Naive thymus-derived CD4-positive, alpha-beta T cell (primary cell): ENCODE data around the gene BAD. TPM values are rescaled to one million over a fixed set of nuclear protein-coding genes. Genes with fewer than 3 reads are reported as not detected.

Experiments
- ATAC-seq: fragments of 150-1000 bp; cut with Tn5 transposase; 2 replicates; pipeline ENCODE4 v1.10.0; 2021; ENCODE audit warnings: mild to moderate bottlenecking, moderate library complexity
- CTCF ChIA-PET: fragments of 350-600 bp; sonication (Branson Sonifier 250); formaldehyde crosslinking; loops from one replicate; lab custom pipeline; 2021; ENCODE audit warnings: antibody characterized with exemption; lab: Charles Lee
- POLR2A ChIA-PET: fragments of 350-600 bp; sonication (Branson Sonifier 250); formaldehyde crosslinking; loops from one replicate; lab custom pipeline; 2021; ENCODE audit warnings: antibody characterized with exemption, inconsistent platforms; lab: Charles Lee
- DNase-seq, 9 donors: peaks; one replicate each; pipeline versions ENCODE4 v3.0.0 to v3.0.0-alpha.2; 2020 to 2022; ENCODE audit warnings: mixed read lengths in 1 of 9
- H3K27ac ChIP-seq: one replicate; pipeline ENCODE4 v1.7.0; 2013; ENCODE audit warnings: mild to moderate bottlenecking, low read depth, low read length, moderate library complexity
- H3K27me3 ChIP-seq, 2 donors: one replicate each; pipeline ENCODE4 v1.7.0; 2013; ENCODE audit warnings: low read length in 2 of 2, mild to moderate bottlenecking in 2 of 2, moderate library complexity in 2 of 2; ENCODE audit not compliant: control insufficient read depth in 2 of 2, insufficient read depth in 2 of 2
- H3K36me3 ChIP-seq, 3 experiments: 1 replicate in 2 of 3; 2 replicates in 1 of 3; pipeline ENCODE4 v1.7.0; 2013; ENCODE audit warnings: low read length in 3 of 3, mild to moderate bottlenecking in 3 of 3, moderate library complexity in 1 of 3; ENCODE audit not compliant: insufficient read depth in 3 of 3, control insufficient read depth in 2 of 3
- H3K4me1 ChIP-seq, 2 donors: one replicate each; pipeline ENCODE4 v1.7.0; 2013; ENCODE audit warnings: low read length in 2 of 2, mild to moderate bottlenecking in 2 of 2, moderate library complexity in 1 of 2; ENCODE audit not compliant: control insufficient read depth in 2 of 2, insufficient read depth in 2 of 2
- H3K4me3 ChIP-seq: 2 replicates; pipeline ENCODE4 v1.7.0; 2013; ENCODE audit warnings: mild to moderate bottlenecking, low read length
- H3K9me3 ChIP-seq, 3 experiments: 1 replicate in 2 of 3; 2 replicates in 1 of 3; pipeline ENCODE4 v1.7.0; 2013; ENCODE audit warnings: low read length in 3 of 3; ENCODE audit not compliant: control insufficient read depth in 2 of 3
- H3K27ac Mint-ChIP-seq, 9 donors: one replicate each; pipeline ENCODE4 v1.8.0; 2020 to 2022; ENCODE audit warnings: mixed read lengths in 9 of 9, mild to moderate bottlenecking in 8 of 9, moderate library complexity in 5 of 9, inconsistent platforms in 2 of 9
- H3K27me3 Mint-ChIP-seq, 5 donors: one replicate each; pipeline ENCODE4 v1.8.0; 2021 to 2022; ENCODE audit warnings: mixed read lengths in 5 of 5, mild to moderate bottlenecking in 1 of 5
- H3K36me3 Mint-ChIP-seq, 5 donors: one replicate each; pipeline ENCODE4 v1.8.0; 2020 to 2022; ENCODE audit warnings: mixed read lengths in 5 of 5, mild to moderate bottlenecking in 3 of 5, inconsistent platforms in 1 of 5
- H3K4me1 Mint-ChIP-seq, 7 donors: one replicate each; pipeline ENCODE4 v1.8.0; 2020 to 2022; ENCODE audit warnings: mixed read lengths in 7 of 7, mild to moderate bottlenecking in 3 of 7, inconsistent platforms in 1 of 7
- H3K4me3 Mint-ChIP-seq, 10 donors: one replicate each; pipeline ENCODE4 v1.8.0; 2020 to 2022; ENCODE audit warnings: mild to moderate bottlenecking in 10 of 10, mixed read lengths in 10 of 10, moderate library complexity in 6 of 10, inconsistent platforms in 2 of 10
- H3K9me3 Mint-ChIP-seq, 11 donors: one replicate each; pipeline ENCODE4 v1.8.0; 2020 to 2022; ENCODE audit warnings: mixed read lengths in 11 of 11, mild to moderate bottlenecking in 4 of 11, inconsistent platforms in 1 of 11, moderate library complexity in 1 of 11
- intact Hi-C, 2 donors: fragments of 100-400 bp; cut with micrococcal nuclease; formaldehyde crosslinking; loops; one replicate each; pipeline ENCODE4 v1.15.1; 2023
- polyA plus RNA-seq, 2 donors: library from polyadenylated mRNA; unstranded; fragments of 300-500 nt; fragmentation: Illumina TruSeq; gene quantifications; one replicate each; pipeline ENCODE4 v1.2.3, GENCODE V29; 2021
- total RNA-seq, 6 experiments: library from RNA in 5 of 6; stranded (reverse) in 5 of 6; gene quantifications; 1 replicate in 5 of 6; 2 replicates in 1 of 6; pipeline ENCODE4 v1.2.3 and lab custom pipeline; 2021 to 2026

BAD gene
- total and polyA plus RNA-seq, 7 experiments from 2014 or later = 17.5 to 41.1 (median 25.9) TPM

DNA sequence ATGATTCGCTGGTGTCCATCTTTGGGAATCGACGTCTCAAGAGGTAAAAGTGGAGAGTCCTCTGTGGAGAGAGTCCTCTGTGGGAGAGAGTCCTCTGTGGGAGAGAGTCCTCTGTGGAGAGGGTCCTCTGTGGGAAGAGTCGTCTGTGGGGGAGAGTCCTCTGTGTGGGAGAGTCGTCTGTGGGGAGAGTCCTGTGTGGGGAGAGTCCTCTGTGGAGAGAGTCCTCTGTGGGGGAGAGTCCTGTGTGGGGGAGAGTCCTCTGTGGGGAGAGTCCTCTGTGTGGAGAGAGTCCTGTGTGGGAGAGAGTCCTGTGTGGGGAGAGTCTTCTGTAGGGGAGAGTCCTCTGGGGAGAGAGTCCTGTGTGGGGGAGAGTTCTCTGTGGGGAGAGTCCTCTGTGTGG, 36.6 kb upstream of the BAD start:
- POLR2A ChIA-PET = interaction anchor here (1.1 kb wide), 1 partner anchor 458 kb away, joined by 3 read pairs; the partner anchor contains the start of gene SF1
- peaks cover 0 to 18% (median 6%) of the 10 kb centered on the region in 5 donors for H3K36me3 Mint-ChIP-seq
- H3K9me3 ChIP-seq = no peaks in the 10 kb centered on the region
- CTCF ChIA-PET = no interaction called here
- intact Hi-C loops = no loop called here
- peaks cover 0 to 32% (median 0%) of the 10 kb centered on the region in 3 experiments for H3K36me3 ChIP-seq
- DNase-seq = no peak
- H3K27me3 ChIP-seq = no peaks in the 10 kb centered on the region
- H3K4me1 ChIP-seq = peaks cover 7 to 10% of the 10 kb centered on the region in 2 donors
- no peaks in the 10 kb centered on the region for H3K27me3 Mint-ChIP-seq
- no peaks in the 10 kb centered on the region for H3K9me3 Mint-ChIP-seq
- H3K4me3 ChIP-seq = no peak overlapping the region
- ATAC-seq = no peak
- peak overlapping the region in 4 of 10 donors; percentile 17 to 29 (median 24) for H3K4me3 Mint-ChIP-seq
- H3K27ac ChIP-seq = no peak overlapping the region
- peak overlapping the region in 4 of 9 donors; percentile 19 to 75 (median 42) for H3K27ac Mint-ChIP-seq
- H3K4me1 Mint-ChIP-seq = peaks cover 17 to 35% (median 26%) of the 10 kb centered on the region in 7 donors

DNA sequence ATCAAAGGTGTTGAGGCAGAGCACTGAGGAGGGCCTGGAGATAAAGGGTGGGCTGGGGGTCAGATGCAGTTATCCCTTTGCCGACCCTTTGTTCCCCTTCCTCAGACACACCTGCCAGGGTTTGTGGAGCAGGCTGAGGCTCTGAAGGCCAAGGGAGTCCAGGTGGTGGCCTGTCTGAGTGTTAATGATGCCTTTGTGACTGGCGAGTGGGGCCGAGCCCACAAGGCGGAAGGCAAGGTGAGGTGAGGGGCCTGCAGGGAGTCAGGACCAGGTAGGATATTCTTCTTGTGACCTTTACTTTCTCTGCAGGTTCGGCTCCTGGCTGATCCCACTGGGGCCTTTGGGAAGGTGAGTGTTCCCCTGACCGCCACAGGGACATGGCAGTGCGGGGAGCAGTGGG, 36.1 kb upstream of the BAD start:
- peaks cover 0 to 18% (median 6%) of the 10 kb centered on the region in 5 donors for H3K36me3 Mint-ChIP-seq
- DNase-seq (no peak), ATAC-seq (no peak)
- Histone ChIP-seq H3K27me3 (no peaks in the 10 kb centered on the region), H3K27ac (no peak overlapping the region), H3K4me1 (peaks cover 7 to 10% of the 10 kb centered on the region in 2 donors), H3K4me3 (no peak overlapping the region), H3K9me3 (no peaks in the 10 kb centered on the region), H3K36me3 (peaks cover 0 to 37% (median 0%) of the 10 kb centered on the region in 3 experiments)
- H3K9me3 Mint-ChIP-seq = no peaks in the 10 kb centered on the region
- CTCF ChIA-PET = no interaction called here
- POLR2A ChIA-PET = interaction anchor here (1.0 to 1.1 kb wide), 2 partner anchors 19 to 458 kb away, joined by 3 read pairs; partner anchors contain the start of genes CCDC88B and SF1
- peaks cover 17 to 35% (median 26%) of the 10 kb centered on the region in 7 donors for H3K4me1 Mint-ChIP-seq
- no peaks in the 10 kb centered on the region for H3K27me3 Mint-ChIP-seq
- intact Hi-C loops = no loop called here
- peak overlapping the region in 4 of 9 donors; percentile 16 to 99 (median 66) for H3K27ac Mint-ChIP-seq
- H3K4me3 Mint-ChIP-seq = peak overlapping the region in 5 of 10 donors; percentile 17 to 68 (median 33)

DNA sequence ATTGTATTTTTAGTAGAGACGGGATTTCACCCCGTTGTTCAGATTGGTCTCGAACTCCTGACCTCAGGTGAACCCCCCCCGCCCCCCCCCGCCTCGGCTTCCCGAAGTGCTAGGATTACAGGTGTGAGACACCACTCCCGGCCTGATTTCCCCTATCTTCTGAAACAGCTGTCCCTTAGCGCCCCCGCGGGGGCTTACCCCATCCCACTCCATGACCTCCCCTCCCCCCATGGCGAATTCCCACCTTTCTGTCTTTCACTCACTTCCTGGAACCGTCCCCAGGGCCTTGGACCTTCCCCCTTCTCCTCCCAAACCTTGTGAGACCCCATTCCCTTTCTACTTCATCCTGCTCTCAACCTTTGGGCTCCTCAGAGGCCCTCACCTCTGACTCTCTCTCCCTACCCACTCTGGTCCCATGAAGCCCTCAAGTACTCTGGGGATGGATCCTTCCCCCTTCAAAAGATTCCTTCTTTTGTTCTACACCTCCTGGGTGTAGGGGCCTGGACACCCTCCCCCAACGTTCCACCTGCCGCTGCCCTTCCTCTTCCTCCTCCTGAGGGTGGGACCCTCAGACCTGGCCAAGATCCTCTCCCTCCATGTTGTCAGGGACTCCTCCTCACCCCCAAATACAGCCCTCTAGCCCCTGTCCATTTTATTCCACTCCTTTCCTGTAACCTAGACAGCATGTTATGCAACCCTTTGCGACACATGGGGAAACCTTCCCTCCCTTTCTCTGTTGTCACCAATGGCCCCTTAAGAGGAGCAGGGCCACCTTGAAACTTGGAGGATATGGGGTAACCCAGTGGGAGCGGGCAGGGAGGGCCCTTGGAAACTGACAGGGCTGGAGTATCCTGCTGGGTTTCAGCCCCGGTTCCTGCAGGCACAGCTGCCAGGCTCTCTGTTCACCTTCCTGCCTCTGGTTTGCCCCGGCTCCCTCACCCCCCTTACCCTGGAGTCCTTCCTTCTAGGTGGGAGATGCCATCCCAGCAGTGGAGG, 34.6 kb upstream of the BAD start:
- DNase-seq (no peak), ATAC-seq (no peak)
- Mint-ChIP-seq H3K27me3 (no peaks in the 10 kb centered on the region), H3K27ac (peak overlapping the region; percentile 93 to 100 (median 100)), H3K9me3 (no peaks in the 10 kb centered on the region), H3K36me3 (peaks cover 0 to 22% (median 6%) of the 10 kb centered on the region in 5 donors), H3K4me3 (peak overlapping the region; percentile 85 to 99 (median 96)), H3K4me1 (peaks cover 17 to 38% (median 26%) of the 10 kb centered on the region in 7 donors)
- Histone ChIP-seq H3K4me3 (peak overlapping the region; percentile 60), H3K27ac (peak overlapping the region; percentile 92), H3K27me3 (no peaks in the 10 kb centered on the region), H3K36me3 (peaks cover 0 to 52% (median 0%) of the 10 kb centered on the region in 3 experiments), H3K4me1 (peaks cover 7 to 10% of the 10 kb centered on the region in 2 donors), H3K9me3 (no peaks in the 10 kb centered on the region)
- intact Hi-C loops = loop anchor here (1.0 to 5.0 kb wide), 9 partner anchors 12 to 1538 kb away; partner anchors contain the start of genes CCDC88B (in 1 of the 2), CFL1 (in 1 of the 2), FKBP2 (in 1 of the 2) and GPR137 (in 1 of the 2)
- ChIA-PET POLR2A (interaction anchor here (1.5 to 4.2 kb wide), 8 partner anchors 15 to 457 kb away, joined by 4 to 45 read pairs (median 24); partner anchors contain the start of genes BAD, CCDC88B, ESRRA and FKBP2), CTCF (interaction anchor here (1.3 to 2.4 kb wide), 4 partner anchors 11 to 114 kb away, joined by 4 to 16 read pairs (median 8); partner anchors contain the start of gene FERMT3)

DNA sequence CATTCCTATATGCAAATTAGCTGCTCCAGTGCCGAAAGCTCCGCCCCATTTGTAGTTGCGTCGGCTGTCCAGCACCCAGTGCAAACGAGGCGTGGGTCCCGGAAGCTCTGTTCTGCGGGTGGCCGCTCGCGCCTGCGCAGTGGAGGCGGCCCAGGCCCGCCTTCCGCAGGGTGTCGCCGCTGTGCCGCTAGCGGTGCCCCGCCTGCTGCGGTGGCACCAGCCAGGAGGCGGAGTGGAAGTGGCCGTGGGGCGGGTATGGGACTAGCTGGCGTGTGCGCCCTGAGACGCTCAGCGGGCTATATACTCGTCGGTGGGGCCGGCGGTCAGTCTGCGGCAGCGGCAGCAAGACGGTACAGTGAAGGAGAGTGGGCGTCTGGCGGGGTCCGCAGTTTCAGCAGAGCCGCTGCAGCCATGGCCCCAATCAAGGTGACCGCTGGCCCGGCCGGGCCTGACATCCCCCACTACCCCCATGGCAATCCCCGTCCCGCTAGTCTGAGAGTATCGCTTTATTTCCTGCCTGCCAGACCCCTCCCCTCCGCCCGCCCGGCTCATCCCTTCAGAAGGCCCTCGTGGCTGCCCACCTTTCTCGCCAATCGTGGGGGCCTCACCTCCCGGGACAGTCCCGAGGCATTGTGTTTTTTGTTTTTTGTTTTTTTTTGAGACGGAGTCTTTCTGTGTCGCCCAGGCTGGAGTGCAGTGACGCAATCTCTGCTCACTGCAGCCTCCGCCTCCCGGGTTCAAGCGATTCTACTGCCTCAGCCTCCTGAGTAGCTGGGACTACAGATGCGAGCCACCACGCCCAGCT, 33.7 kb upstream of the BAD start, which contains the start of gene PRDX5:
Gene PRDX5, plus strand, starts transcription at position 161 of the 805 bp plus-strand sequence. Its CDS starts 95 bp downstream, at position 256.
- Mint-ChIP-seq H3K4me3 (peak within 1 kb of the TSS; percentile 85 to 99 (median 96)), H3K36me3 (peaks cover 0 to 23% (median 6%) of the 10 kb centered on the region in 5 donors), H3K27me3 (no peaks in the 10 kb centered on the region), H3K27ac (peak within 1 kb of the TSS; percentile 97 to 100 (median 100)), H3K9me3 (no peaks in the 10 kb centered on the region), H3K4me1 (peaks cover 20 to 40% (median 27%) of the 10 kb centered on the region in 7 donors)
- peak within 1 kb of the TSS; percentile 92 for H3K27ac ChIP-seq
- DNase-seq (peak; percentile 93 to 97 (median 96)), ATAC-seq (peak; percentile 87)
- peak within 1 kb of the TSS; percentile 60 for H3K4me3 ChIP-seq
- intact Hi-C loops = loop anchor here (1.0 to 5.0 kb wide), 16 partner anchors 13 to 1539 kb away; partner anchors contain the start of genes CCDC88B (in 2 of the 2), ESRRA (in 2 of the 2), FKBP2 (in 2 of the 2) and GPR137 (in 2 of the 2)
- peaks cover 0 to 55% (median 0%) of the 10 kb centered on the region in 3 experiments for H3K36me3 ChIP-seq
- no peaks in the 10 kb centered on the region for H3K27me3 ChIP-seq
- no peaks in the 10 kb centered on the region for H3K9me3 ChIP-seq
- ChIA-PET CTCF (interaction anchor here (0.5 to 2.5 kb wide), 26 partner anchors 11 to 1191 kb away, joined by 3 to 18 read pairs (median 4); partner anchors contain the start of genes BAD, CATSPERZ, CCDC88B and ESRRA), POLR2A (interaction anchor here (0.5 to 4.2 kb wide), 36 partner anchors 10 to 1653 kb away, joined by 3 to 45 read pairs (median 5); partner anchors contain the start of genes BAD, C11orf98, CATSPERZ and CCDC88B)
- H3K4me1 ChIP-seq = peaks cover 7 to 10% of the 10 kb centered on the region in 2 donors

DNA sequence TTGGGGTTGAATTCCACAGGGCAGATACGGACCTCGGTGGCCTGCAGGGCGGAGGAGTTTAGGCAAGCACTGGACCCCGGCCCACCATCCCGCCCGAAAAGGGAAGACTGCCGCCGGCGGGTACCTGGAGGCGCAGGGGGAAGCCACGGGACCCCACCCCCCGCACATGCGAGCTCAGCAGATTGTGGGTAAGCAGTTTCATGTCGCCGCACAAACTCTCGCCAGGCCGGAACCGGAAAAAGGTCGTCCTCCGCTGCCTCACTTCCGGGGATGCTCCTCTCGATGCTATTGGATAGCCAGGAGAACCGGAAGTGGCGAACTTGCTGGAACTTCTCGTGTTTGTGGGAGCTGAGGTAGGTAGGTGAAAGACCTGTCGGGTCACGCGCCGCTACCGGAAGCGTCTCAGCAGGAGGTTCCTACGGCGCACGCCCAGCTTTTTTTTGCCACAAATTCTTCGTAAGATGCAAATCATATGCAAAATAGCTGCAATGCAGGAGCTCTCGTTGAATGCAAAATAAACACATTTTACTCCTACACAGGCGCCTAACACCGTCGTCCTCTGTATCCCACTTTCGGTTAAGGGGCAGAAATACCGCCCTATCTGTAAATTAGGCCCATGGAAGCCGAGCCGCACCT, 33.0 kb upstream of the BAD start, which contains the start of gene TRMT112:
Gene TRMT112, minus strand, starts transcription at position 235 of the 636 bp plus-strand sequence. Its CDS starts 33 bp downstream, at position 202.
- H3K36me3 ChIP-seq = peaks cover 0 to 48% (median 0%) of the 10 kb centered on the region in 3 experiments
- Mint-ChIP-seq H3K27ac (peak within 1 kb of the TSS; percentile 97 to 100 (median 100)), H3K36me3 (peaks cover 0 to 24% (median 6%) of the 10 kb centered on the region in 5 donors), H3K27me3 (no peaks in the 10 kb centered on the region), H3K9me3 (no peaks in the 10 kb centered on the region), H3K4me3 (peak within 1 kb of the TSS; percentile 85 to 99 (median 96)), H3K4me1 (peaks cover 27 to 47% (median 35%) of the 10 kb centered on the region in 7 donors)
- H3K4me3 ChIP-seq = peak within 1 kb of the TSS; percentile 60
- DNase-seq = peak; percentile 73 to 100 (median 98)
- no peaks in the 10 kb centered on the region for H3K9me3 ChIP-seq
- peak; percentile 85 for ATAC-seq
- H3K27ac ChIP-seq = peak within 1 kb of the TSS; percentile 92
- no peaks in the 10 kb centered on the region for H3K27me3 ChIP-seq
- intact Hi-C loops = loop anchor here (1.0 to 5.0 kb wide), 14 partner anchors 12 to 1540 kb away; partner anchors contain the start of genes ESRRA (in 2 of the 2), CCDC88B (in 1 of the 2), CFL1 (in 1 of the 2) and FKBP2 (in 1 of the 2)
- ChIA-PET POLR2A (interaction anchor here (0.5 to 4.2 kb wide), 36 partner anchors 9 to 1652 kb away, joined by 3 to 45 read pairs (median 5); partner anchors contain the start of genes BAD, C11orf98, CATSPERZ and CCDC88B), CTCF (interaction anchor here (0.6 to 2.5 kb wide), 26 partner anchors 11 to 1192 kb away, joined by 3 to 18 read pairs (median 4); partner anchors contain the start of genes BAD, CATSPERZ, CCDC88B and ESRRA)
- peaks cover 7 to 10% of the 10 kb centered on the region in 2 donors for H3K4me1 ChIP-seq
